Measurements from ENCODE around the gene CHD5. TPM values are rescaled to one million over a fixed set of nuclear protein-coding genes. Genes with fewer than 3 reads are reported as not detected.

The CHD5 gene
- total and polyA plus RNA-seq, 12 donors: 0.07 to 56.5 (median 2.1) TPM; not detected in 2

DNA sequence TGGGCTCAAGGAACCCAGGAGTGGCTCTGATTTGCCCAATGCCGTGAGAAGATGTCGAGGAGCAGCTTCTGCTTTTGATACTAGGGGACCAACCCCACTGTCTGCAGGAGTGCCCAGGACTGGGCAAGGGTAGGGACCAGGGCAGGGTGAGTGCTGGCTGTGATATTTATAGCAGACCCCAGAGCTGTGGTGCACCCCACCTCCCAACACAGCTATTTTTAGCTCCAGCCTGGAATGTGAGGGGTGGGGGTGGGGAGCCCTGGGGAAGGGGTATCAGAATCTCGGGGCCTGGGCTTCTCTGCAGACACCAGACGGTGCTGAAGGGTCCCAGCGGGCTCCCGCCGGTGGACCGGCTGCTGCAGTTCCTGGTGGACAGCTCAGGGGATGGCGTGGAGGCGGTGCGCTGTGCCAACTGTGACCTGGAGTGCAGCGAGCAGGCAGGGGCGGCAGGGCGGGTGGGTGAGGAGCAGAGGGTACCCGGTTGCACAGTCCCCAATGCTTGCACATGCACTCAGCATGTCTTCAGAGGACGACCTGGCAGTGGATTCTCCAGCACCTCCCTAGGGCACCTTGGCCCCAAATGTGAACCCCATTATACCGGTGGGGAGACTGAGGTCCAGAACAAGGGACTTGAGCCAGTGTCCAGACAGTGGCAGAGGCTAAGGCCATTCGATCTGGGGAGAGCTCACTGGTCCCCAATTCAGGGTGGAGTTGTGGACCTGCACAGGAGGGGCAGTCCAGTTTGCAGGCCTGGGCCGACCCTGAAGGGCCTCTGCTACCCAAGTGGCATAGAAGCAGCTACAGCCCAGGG lies 27.2 kb upstream of the CHD5 start:
- Histone ChIP-seq H3K9me3 (replicated peaks in 1 of 3) (no peaks in the 10 kb centered on the region), H3K36me3 (replicated peaks in 1 of 2) (no peaks in the 10 kb centered on the region), H3K4me3 (no peak overlapping the region), H3K4me1 (replicated peaks in 1 of 2) (peaks cover 15 to 32% of the 10 kb centered on the region in 2 donors), H3K27me3 (no peaks in the 10 kb centered on the region), H3K27ac (no peak overlapping the region)
- intact Hi-C loops (cut with DNase I): loop anchor here (5.0 kb wide), 1 partner anchor 35 kb away; the partner anchor contains the start of gene HES3 (in 2 of the 2)
- DNase-seq: peak in 1 of 7 donors; percentile 24
- TF ChIP-seq POLR2A (IDR thresholded peaks at IDR 0.05): no peak
- no peak for TF ChIP-seq CTCF (IDR thresholded peaks at IDR 0.05)
- WGBS, 4 donors: 72 to 86% (median 85%) methylated on average over 15 to 19 of the region's 19 CpGs

DNA sequence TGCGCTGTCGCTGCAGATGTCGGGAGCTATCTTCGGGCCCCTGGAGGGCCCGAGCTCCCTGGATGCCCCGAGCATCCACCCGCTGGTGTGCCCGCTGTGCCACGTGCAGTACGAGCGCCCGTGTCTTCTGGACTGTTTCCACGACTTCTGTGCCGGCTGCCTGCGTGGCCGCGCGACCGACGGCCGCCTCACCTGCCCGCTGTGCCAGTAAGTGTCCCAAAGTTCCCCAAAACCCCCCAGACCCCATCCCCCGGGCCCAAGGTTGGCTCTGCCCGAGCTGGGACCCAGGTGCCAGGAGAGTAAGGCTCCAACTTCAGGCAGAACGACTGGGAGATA lies 26.4 kb upstream of the CHD5 start:
- Histone ChIP-seq H3K36me3 (replicated peaks in 1 of 2) (no peaks in the 10 kb centered on the region), H3K27ac (peak overlapping the region in 2 of 5 donors; percentile 52 to 79), H3K9me3 (replicated peaks in 1 of 3) (no peaks in the 10 kb centered on the region), H3K4me1 (replicated peaks in 1 of 2) (peaks cover 15 to 32% of the 10 kb centered on the region in 2 donors), H3K4me3 (peak overlapping the region in 2 of 4 donors; percentile 8 to 53), H3K27me3 (no peaks in the 10 kb centered on the region)
- WGBS, 4 donors: 43 to 67% (median 47%) methylated on average over 1 to 25 of the region's 25 CpGs
- intact Hi-C loops (cut with DNase I): loop anchor here (5.0 kb wide), 1 partner anchor 36 kb away; the partner anchor contains the start of gene HES3 (in 2 of the 2)
- DNase-seq: no peak
- no peak for TF ChIP-seq CTCF (IDR thresholded peaks at IDR 0.05)
- no peak for TF ChIP-seq POLR2A (IDR thresholded peaks at IDR 0.05)

GRCh38 chr1:6205849-6206519 lies 25.9 kb upstream of the CHD5 start, which contains the start of gene RNF207:
Gene RNF207 (plus strand): TSS chr1:6206119. CDS start chr1:6206536, 417 bp downstream.
- DNase-seq: peak in 6 of 7 donors; percentile 32 to 65 (median 52)
- TF ChIP-seq CTCF (IDR thresholded peaks at IDR 0.05) (no peak), POLR2A (IDR thresholded peaks at IDR 0.05) (peak in 1 of 2 donors; percentile 25)
- Histone ChIP-seq H3K4me1 (replicated peaks in 1 of 2) (peaks cover 15 to 32% of the 10 kb centered on the region in 2 donors), H3K36me3 (replicated peaks in 1 of 2) (no peaks in the 10 kb centered on the region), H3K4me3 (peak within 1 kb of the TSS in 2 of 4 donors; percentile 8 to 53), H3K27ac (peak within 1 kb of the TSS in 3 of 5 donors; percentile 28 to 79 (median 52)), H3K27me3 (no peaks in the 10 kb centered on the region), H3K9me3 (replicated peaks in 1 of 3) (no peaks in the 10 kb centered on the region)
- 0 to 11% (median 9%) methylated on average over 9 to 66 of the region's 66 CpGs for WGBS, 4 donors
- intact Hi-C loops (cut with DNase I): loop anchor here (5.0 kb wide), 1 partner anchor 36 kb away; the partner anchor contains the start of gene HES3 (in 2 of the 2)

GRCh38 chr1:6202256-6202655 lies 22.1 kb upstream of the CHD5 start:
- TF ChIP-seq CTCF (IDR thresholded peaks at IDR 0.05) (no peak), POLR2A (IDR thresholded peaks at IDR 0.05) (no peak)
- H3K36me3 ChIP-seq (replicated peaks in 1 of 2): no peaks in the 10 kb centered on the region
- intact Hi-C loops (cut with DNase I): no loop called here
- WGBS, 4 donors: 80 to 85% (median 82%) methylated on average over 7 of the region's 7 CpGs
- H3K4me3 ChIP-seq: no peak overlapping the region
- no peaks in the 10 kb centered on the region for H3K27me3 ChIP-seq
- DNase-seq: no peak
- H3K4me1 ChIP-seq (replicated peaks in 1 of 2): peaks cover 15 to 38% of the 10 kb centered on the region in 2 donors
- no peak overlapping the region for H3K27ac ChIP-seq
- no peaks in the 10 kb centered on the region for H3K9me3 ChIP-seq (replicated peaks in 1 of 3)

All from adrenal gland (tissue), 12 donors.